ENCODE data around the gene SMC1A.

The SMC1A gene

DNA sequence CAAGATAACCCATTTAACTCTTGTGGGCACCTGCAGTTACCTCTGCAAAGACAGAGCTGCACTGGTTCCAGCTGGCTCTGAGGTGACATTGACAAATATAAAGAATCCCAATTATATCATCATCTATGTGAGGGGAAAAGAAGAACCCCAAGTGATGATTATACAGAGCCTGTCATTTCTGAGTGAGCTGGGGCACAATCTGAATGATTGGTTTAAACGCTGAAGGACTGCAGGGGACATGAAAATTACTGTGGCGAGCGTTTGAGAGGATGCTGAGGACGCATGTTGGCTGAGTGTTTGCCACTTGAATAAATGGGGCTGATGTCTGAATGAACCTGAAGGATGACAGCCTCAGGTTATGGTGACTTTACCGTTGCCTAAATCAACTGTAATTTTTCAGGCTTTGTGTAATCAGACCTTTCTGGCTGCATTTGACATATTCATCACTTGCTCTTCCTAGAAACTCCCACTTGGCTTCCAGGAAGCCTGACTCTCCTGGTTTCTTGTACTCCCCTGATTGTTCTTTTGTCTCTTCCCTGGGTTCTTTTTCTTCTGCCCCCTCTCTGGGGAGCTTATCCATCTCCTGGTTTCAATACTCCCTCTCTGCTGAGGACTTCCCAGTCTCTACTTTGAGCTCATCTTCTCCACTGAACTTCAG, 15.8 kb upstream of the SMC1A start:
- TF ChIP-seq SIN3A (IDR thresholded peaks at IDR 0.05; ENCODE audit: borderline replicate concordance, insufficient read depth, low read length) (no peak), FOXP2 (optimal IDR thresholded peaks at IDR 0.05; ENCODE audit: borderline replicate concordance, extremely low read depth, extremely low read length, insufficient read depth) (no peak), POLR2AphosphoS5 (IDR thresholded peaks at IDR 0.05; ENCODE audit: low read depth, low read length) (no peak), TAF1 (IDR thresholded peaks at IDR 0.05; ENCODE audit: borderline replicate concordance, insufficient read depth, low read length) (no peak)
- TF ChIP-seq, protein P1, sequence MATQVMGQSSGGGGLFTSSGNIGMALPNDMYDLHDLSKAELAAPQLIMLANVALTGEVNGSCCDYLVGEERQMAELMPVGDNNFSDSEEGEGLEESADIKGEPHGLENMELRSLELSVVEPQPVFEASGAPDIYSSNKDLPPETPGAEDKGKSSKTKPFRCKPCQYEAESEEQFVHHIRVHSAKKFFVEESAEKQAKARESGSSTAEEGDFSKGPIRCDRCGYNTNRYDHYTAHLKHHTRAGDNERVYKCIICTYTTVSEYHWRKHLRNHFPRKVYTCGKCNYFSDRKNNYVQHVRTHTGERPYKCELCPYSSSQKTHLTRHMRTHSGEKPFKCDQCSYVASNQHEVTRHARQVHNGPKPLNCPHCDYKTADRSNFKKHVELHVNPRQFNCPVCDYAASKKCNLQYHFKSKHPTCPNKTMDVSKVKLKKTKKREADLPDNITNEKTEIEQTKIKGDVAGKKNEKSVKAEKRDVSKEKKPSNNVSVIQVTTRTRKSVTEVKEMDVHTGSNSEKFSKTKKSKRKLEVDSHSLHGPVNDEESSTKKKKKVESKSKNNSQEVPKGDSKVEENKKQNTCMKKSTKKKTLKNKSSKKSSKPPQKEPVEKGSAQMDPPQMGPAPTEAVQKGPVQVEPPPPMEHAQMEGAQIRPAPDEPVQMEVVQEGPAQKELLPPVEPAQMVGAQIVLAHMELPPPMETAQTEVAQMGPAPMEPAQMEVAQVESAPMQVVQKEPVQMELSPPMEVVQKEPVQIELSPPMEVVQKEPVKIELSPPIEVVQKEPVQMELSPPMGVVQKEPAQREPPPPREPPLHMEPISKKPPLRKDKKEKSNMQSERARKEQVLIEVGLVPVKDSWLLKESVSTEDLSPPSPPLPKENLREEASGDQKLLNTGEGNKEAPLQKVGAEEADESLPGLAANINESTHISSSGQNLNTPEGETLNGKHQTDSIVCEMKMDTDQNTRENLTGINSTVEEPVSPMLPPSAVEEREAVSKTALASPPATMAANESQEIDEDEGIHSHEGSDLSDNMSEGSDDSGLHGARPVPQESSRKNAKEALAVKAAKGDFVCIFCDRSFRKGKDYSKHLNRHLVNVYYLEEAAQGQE (IDR thresholded peaks at IDR 0.05; ENCODE audit: insufficient read depth in 1 of 2, low read depth in 2 of 2, low read length in 2 of 2), result no peak

DNA sequence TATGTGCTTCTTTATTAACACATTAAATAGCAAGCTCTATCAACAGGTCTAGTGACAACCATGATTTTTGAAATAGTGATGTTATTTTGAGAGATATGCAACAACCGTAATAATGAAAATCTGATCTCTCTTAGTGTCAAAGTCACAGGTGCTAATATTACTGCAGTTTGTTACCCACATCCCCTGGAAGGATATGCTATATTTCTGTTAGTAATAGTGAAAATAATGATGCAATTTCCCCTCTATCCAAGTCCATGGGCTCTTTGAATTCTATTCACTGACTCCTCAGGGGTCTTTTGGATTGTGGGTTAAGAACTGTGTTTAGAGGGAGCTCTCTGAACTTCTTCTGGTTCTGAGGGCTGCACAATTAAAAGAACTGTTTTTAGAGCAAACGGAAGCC, 14.8 kb upstream of the SMC1A start:
- no peak for TF ChIP-seq TAF1 (IDR thresholded peaks at IDR 0.05; ENCODE audit: borderline replicate concordance, insufficient read depth, low read length)
- TF ChIP-seq SIN3A (IDR thresholded peaks at IDR 0.05; ENCODE audit: borderline replicate concordance, insufficient read depth, low read length), result no peak
- TF ChIP-seq FOXP2 (optimal IDR thresholded peaks at IDR 0.05; ENCODE audit: borderline replicate concordance, extremely low read depth, extremely low read length, insufficient read depth), result no peak
- TF ChIP-seq, protein P1 (IDR thresholded peaks at IDR 0.05; ENCODE audit: insufficient read depth in 1 of 2, low read depth in 2 of 2, low read length in 2 of 2), result no peak
- TF ChIP-seq POLR2AphosphoS5 (IDR thresholded peaks at IDR 0.05; ENCODE audit: low read depth, low read length), result no peak

DNA sequence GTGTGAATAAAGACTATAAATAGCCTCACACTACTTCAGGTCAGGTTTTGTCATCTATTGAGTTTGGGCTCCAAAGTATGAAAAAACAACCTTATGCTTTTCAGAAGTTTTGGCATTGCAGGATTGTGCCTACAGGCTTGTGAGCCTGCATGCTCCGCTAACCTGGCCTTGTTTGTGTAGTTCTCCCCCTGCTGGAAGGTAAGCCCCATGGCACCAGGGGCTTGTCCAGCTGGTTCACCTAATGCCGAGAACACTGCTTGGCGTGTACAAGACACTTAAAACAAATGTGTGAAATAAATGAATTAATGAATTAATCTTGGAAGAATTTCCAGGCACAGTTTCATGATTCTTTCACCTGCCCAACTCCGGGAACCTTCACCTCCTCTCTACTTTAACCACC, 13.5 kb upstream of the SMC1A start:
- TF ChIP-seq, protein P1 (IDR thresholded peaks at IDR 0.05; ENCODE audit: insufficient read depth in 1 of 2, low read depth in 2 of 2, low read length in 2 of 2), result no peak
- no peak for TF ChIP-seq POLR2AphosphoS5 (IDR thresholded peaks at IDR 0.05; ENCODE audit: low read depth, low read length)

DNA sequence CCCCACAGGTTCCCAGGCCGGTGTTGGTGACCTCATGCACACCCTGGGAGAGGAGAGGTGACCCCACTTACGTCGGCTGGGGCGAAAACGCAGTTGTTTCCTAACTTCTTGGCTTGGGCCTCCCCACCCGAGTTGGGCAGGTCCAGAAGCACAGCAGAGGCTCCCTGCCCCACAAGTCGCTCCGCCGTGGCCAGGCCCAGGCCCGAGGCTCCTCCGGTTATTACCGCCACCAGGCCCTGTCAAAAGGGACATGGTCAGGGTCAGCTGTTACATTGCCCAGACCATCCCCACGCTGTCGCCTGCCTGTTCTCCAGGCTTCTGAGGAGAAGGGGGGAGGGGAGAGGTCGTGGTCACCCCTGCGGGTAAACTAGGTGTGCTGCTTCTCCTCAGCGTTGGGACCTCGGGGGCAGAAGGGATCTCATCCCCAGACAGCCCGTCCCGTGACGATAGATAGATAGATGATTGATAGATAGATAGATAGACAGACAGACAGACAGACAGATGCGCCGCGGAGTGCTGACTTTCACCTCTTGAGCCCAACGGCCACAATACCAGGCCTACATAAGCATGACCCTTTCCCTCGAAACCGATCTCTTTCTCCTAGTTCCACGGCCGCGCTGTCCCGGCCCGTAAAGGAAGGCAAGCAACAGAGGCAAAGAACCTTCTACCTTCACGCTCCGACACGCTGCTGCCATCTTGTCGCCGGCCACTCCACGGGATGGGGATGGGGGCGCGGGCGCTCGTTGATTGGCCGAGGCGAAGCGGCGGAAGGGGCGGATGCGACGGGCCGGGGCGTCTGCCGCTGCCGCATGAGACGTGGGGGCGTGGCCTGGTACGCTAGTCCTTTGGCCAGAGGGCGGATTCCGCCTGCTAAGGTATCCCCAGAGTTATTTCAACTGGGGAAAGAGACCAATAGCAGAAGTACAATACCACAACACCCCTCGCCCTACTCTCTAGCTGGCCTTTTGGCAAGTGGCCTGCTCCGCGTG, 11.5 kb upstream of the SMC1A start, which contains the start of gene HSD17B10:
Gene HSD17B10 (minus strand): TSS at position 720 of the 989 bp plus-strand sequence. CDS start 25 bp downstream, at position 695.
- TF ChIP-seq FOXP2 (optimal IDR thresholded peaks at IDR 0.05; ENCODE audit: borderline replicate concordance, extremely low read depth, extremely low read length, insufficient read depth) (no peak), TAF1 (IDR thresholded peaks at IDR 0.05; ENCODE audit: borderline replicate concordance, insufficient read depth, low read length) (peak; percentile 82; the same call in 1 of the 2 replicates), POLR2AphosphoS5 (IDR thresholded peaks at IDR 0.05; ENCODE audit: low read depth, low read length) (peak; percentile 83), SIN3A (IDR thresholded peaks at IDR 0.05; ENCODE audit: borderline replicate concordance, insufficient read depth, low read length) (0 out of 2 replicates have a peak, but pooled peaks have one; percentile 21)
- TF ChIP-seq, protein P1 (IDR thresholded peaks at IDR 0.05; ENCODE audit: insufficient read depth in 1 of 2, low read depth in 2 of 2, low read length in 2 of 2), result no peak

Measured in PFSK-1 (cell line).